Mesothelial cell of epicardium (in vitro differentiated cells): ENCODE measurements around the gene ACR. TPM values are rescaled to one million over a fixed set of nuclear protein-coding genes. Genes with fewer than 3 reads are reported as not detected.

ENCODE experiments used
- DNase-seq, 2 experiments: peaks; one replicate each; pipeline ENCODE4 v3.0.0; 2021; ENCODE audit warnings: low spot score in 2 of 2; ENCODE audit not compliant: unreplicated experiment in 2 of 2
- H3K27ac Mint-ChIP-seq: 2 replicates; pipeline ENCODE4 v1.8.0; 2021; ENCODE audit warnings: mixed read lengths
- H3K27me3 Mint-ChIP-seq: 2 replicates; pipeline ENCODE4 v1.8.0; 2021; ENCODE audit warnings: low read depth, mixed read lengths
- H3K36me3 Mint-ChIP-seq: 2 replicates; pipeline ENCODE4 v1.8.0; 2021; ENCODE audit warnings: mixed read lengths
- H3K4me1 Mint-ChIP-seq: 2 replicates; pipeline ENCODE4 v1.8.0; 2021; ENCODE audit warnings: mixed read lengths
- H3K4me3 Mint-ChIP-seq: 2 replicates; pipeline ENCODE4 v1.8.0; 2021; ENCODE audit warnings: mild to moderate bottlenecking, moderate library complexity, mixed read lengths
- H3K9me3 Mint-ChIP-seq: 2 replicates; pipeline ENCODE4 v1.8.0; 2021; ENCODE audit warnings: mixed read lengths
- CTCF ChIP-seq: fragments of 200-600 bp; sonication (generic); IDR thresholded peaks from one replicate; pipeline ENCODE4 v1.5.0; 2021; ENCODE audit warnings: antibody characterized with exemption; ENCODE audit not compliant: unreplicated experiment
- total RNA-seq: library from RNA; stranded (reverse); gene quantifications from 3 replicates; pipeline ENCODE4 v1.2.1, GENCODE V29; 2021

The ACR gene
- total RNA-seq, 1 donor from 2014 or later: 2.2 TPM

- Mint-ChIP-seq H3K4me1 (no peaks in the 10 kb centered on the region), H3K27ac (no peak overlapping the region), H3K27me3 (peaks cover 42% of the 10 kb centered on the region), H3K9me3 (no peaks in the 10 kb centered on the region), H3K4me3 (no peak overlapping the region), H3K36me3 (peaks cover 20% of the 10 kb centered on the region)
- DNase-seq: no peak
- no peak for TF ChIP-seq CTCF
Observed at GRCh38 chr22:50716290-50717024, 21.5 kb upstream of the ACR start.

- Mint-ChIP-seq H3K9me3 (no peaks in the 10 kb centered on the region), H3K4me1 (no peaks in the 10 kb centered on the region), H3K27me3 (peaks cover 53% of the 10 kb centered on the region), H3K36me3 (peaks cover 27% of the 10 kb centered on the region), H3K27ac (no peak overlapping the region), H3K4me3 (no peak overlapping the region)
- DNase-seq: no peak
- no peak for TF ChIP-seq CTCF
Observed at GRCh38 chr22:50717709-50718351, 20.2 kb upstream of the ACR start.

- H3K27ac Mint-ChIP-seq: no peak overlapping the region
- TF ChIP-seq CTCF: no peak
- DNase-seq: no peak
- H3K9me3 Mint-ChIP-seq: no peaks in the 10 kb centered on the region
- no peak overlapping the region for H3K4me3 Mint-ChIP-seq
- H3K4me1 Mint-ChIP-seq: no peaks in the 10 kb centered on the region
- H3K27me3 Mint-ChIP-seq: peaks cover 58% of the 10 kb centered on the region
- peaks cover 30% of the 10 kb centered on the region for H3K36me3 Mint-ChIP-seq
Observed at GRCh38 chr22:50718352-50718709, 19.7 kb upstream of the ACR start.

- DNase-seq: no peak
- Mint-ChIP-seq H3K36me3 (peaks cover 32% of the 10 kb centered on the region), H3K27ac (no peak overlapping the region), H3K4me1 (no peaks in the 10 kb centered on the region), H3K27me3 (peaks cover 58% of the 10 kb centered on the region), H3K9me3 (no peaks in the 10 kb centered on the region), H3K4me3 (peak overlapping the region; percentile 28)
- no peak for TF ChIP-seq CTCF
Observed at GRCh38 chr22:50719814-50720300, 18.1 kb upstream of the ACR start.

GRCh38 chr22:50720301-50721256 lies 17.4 kb upstream of the ACR start:
- no peak overlapping the region for H3K4me3 Mint-ChIP-seq

More at GRCh38 chr22:50720301-50721256, 17.4 kb upstream of the ACR start:
- Mint-ChIP-seq H3K9me3 (no peaks in the 10 kb centered on the region), H3K36me3 (peaks cover 35% of the 10 kb centered on the region), H3K27me3 (peaks cover 58% of the 10 kb centered on the region), H3K27ac (no peak overlapping the region), H3K4me1 (no peaks in the 10 kb centered on the region)
- no peak for DNase-seq
- TF ChIP-seq CTCF: no peak
